K562 (cell line): ENCODE measurements around the gene RCSD1. TPM values are rescaled to one million over a fixed set of nuclear protein-coding genes. Genes with fewer than 3 reads are reported as not detected.
A peak's percentile ranks its signal among the peaks of the same experiment; 100 is the strongest.

ENCODE experiments used
- CEBPB ChIP-seq: fragments of 450-650 bp; IDR thresholded peaks from 2 replicates; pipeline ENCODE4 v1.6.1; 2016; ENCODE audit warnings: missing genetic modification characterization, missing compliant biosample characterization
- EHMT2 ChIP-seq: fragments of 450-650 bp; IDR thresholded peaks from 2 replicates; pipeline ENCODE4 v1.6.1; 2018; ENCODE audit warnings: antibody characterized with exemption
- EP400 ChIP-seq: fragments of 450-650 bp; IDR thresholded peaks from 2 replicates; pipeline ENCODE4 v1.6.1; 2017; ENCODE audit warnings: antibody characterized with exemption, mild to moderate bottlenecking, moderate library complexity
- ERF ChIP-seq: fragments of 450-650 bp; formaldehyde crosslinking; IDR thresholded peaks from 2 replicates; pipeline ENCODE4 v1.4.0; 2020; ENCODE audit warnings: mild to moderate bottlenecking, mixed read lengths
- FOXK2 ChIP-seq, 2 experiments: fragments of 450-650 bp; IDR thresholded peaks in 1 of 2; conservative IDR thresholded peaks in 1 of 2; 2 replicates each; pipeline ENCODE4 v1.6.1; 2016; ENCODE audit warnings: low read depth in 2 of 2, mild to moderate bottlenecking in 1 of 2
- FOXP4 ChIP-seq: sonication (generic); formaldehyde crosslinking; IDR thresholded peaks from 2 replicates; pipeline ENCODE4 v1.8.0; 2022; ENCODE audit warnings: mild to moderate bottlenecking, missing genetic modification reagents, borderline replicate concordance
- GMEB1 ChIP-seq: fragments of 250-450 bp; sonication (Bioruptor Pico); IDR thresholded peaks from 2 replicates; pipeline ENCODE4 v1.4.0; 2020; ENCODE audit warnings: mild to moderate bottlenecking
- HNRNPK ChIP-seq: fragments of 200-400 bp; formaldehyde crosslinking; IDR thresholded peaks from one replicate; pipeline ENCODE4 v1.6.1; 2018; ENCODE audit warnings: mild to moderate bottlenecking, low read depth, low read length; ENCODE audit not compliant: poor library complexity, severe bottlenecking
- IFI16 ChIP-seq: fragments of 250-450 bp; sonication (Bioruptor Pico); IDR thresholded peaks from 2 replicates; pipeline ENCODE4 v2.1.2; 2022; ENCODE audit warnings: mild to moderate bottlenecking, inconsistent platforms
- ILF3 ChIP-seq: fragments of 450-650 bp; IDR thresholded peaks from 2 replicates; pipeline ENCODE4 v1.6.1; 2018; ENCODE audit warnings: antibody characterized with exemption, mild to moderate bottlenecking, moderate library complexity, borderline replicate concordance
- KDM1A ChIP-seq, 2 experiments: fragments of 450-650 bp; IDR thresholded peaks; 2 replicates each; pipeline ENCODE4 v1.6.1; 2016; ENCODE audit warnings: mild to moderate bottlenecking in 2 of 2
- MLX ChIP-seq, 2 experiments: fragments of 450-650 bp in 1 of 2; sonication (generic) in 1 of 2; formaldehyde crosslinking; conservative IDR thresholded peaks; 2 replicates each; pipeline versions ENCODE4 v1.4.0 to v1.8.1; 2020 to 2022; ENCODE audit warnings: mild to moderate bottlenecking in 1 of 2, missing genetic modification reagents in 1 of 2
- NFATC3 ChIP-seq: fragments of 450-650 bp; IDR thresholded peaks from 2 replicates; pipeline ENCODE4 v1.6.1; 2017; ENCODE audit warnings: mild to moderate bottlenecking
- NFE2L1 ChIP-seq: fragments of 450-650 bp; IDR thresholded peaks from 2 replicates; pipeline ENCODE4 v1.6.1; 2016; ENCODE audit warnings: missing genetic modification characterization, low read depth, mild to moderate bottlenecking, missing compliant biosample characterization, moderate library complexity, borderline replicate concordance
- NRF1 ChIP-seq, 2 experiments: fragments of 450-650 bp; IDR thresholded peaks in 1 of 2; conservative IDR thresholded peaks in 1 of 2; 2 replicates each; pipeline ENCODE4 v1.6.1; 2014; ENCODE audit warnings: mild to moderate bottlenecking in 2 of 2
- POLR2AphosphoS2 ChIP-seq: IDR thresholded peaks from 2 replicates; pipeline ENCODE4 v1.6.1; 2012; ENCODE audit warnings: low read length, improper control_type of control experiment
- POLR2G ChIP-seq: fragments of 200-400 bp; formaldehyde crosslinking; IDR thresholded peaks from 2 replicates; pipeline ENCODE4 v1.6.1; 2017; ENCODE audit warnings: low read depth, mild to moderate bottlenecking, antibody characterized with exemption, low read length, moderate library complexity
- POLR3A ChIP-seq: IDR thresholded peaks from 2 replicates; pipeline ENCODE4 v1.6.1; 2011; ENCODE audit warnings: borderline replicate concordance, mild to moderate bottlenecking, moderate library complexity; ENCODE audit not compliant: insufficient read length, insufficient read depth; ENCODE audit errors: extremely low read depth
- PYGO2 ChIP-seq: fragments of 450-650 bp; IDR thresholded peaks from 2 replicates; pipeline ENCODE4 v1.6.1; 2016; ENCODE audit warnings: mild to moderate bottlenecking, missing genetic modification characterization, moderate library complexity, missing compliant biosample characterization
- RBM22 ChIP-seq: fragments of 200-400 bp; formaldehyde crosslinking; IDR thresholded peaks from 2 replicates; pipeline ENCODE4 v1.6.1; 2018; ENCODE audit warnings: low read length, low read depth; ENCODE audit not compliant: poor library complexity, severe bottlenecking
- SMARCE1 ChIP-seq: fragments of 450-650 bp; IDR thresholded peaks from 2 replicates; pipeline ENCODE4 v1.7.1; 2016; ENCODE audit warnings: mild to moderate bottlenecking
- TEAD2 ChIP-seq: fragments of 450-650 bp; IDR thresholded peaks from 2 replicates; pipeline ENCODE4 v1.6.1; 2016; ENCODE audit warnings: missing genetic modification characterization, control low read depth, missing compliant biosample characterization
- TFAM ChIP-seq: fragments of 250-450 bp; sonication (Bioruptor Pico); conservative IDR thresholded peaks from 2 replicates; pipeline ENCODE4 v1.5.0; 2021; ENCODE audit warnings: mild to moderate bottlenecking, moderate library complexity
- THRAP3 ChIP-seq: fragments of 450-650 bp; IDR thresholded peaks from 2 replicates; pipeline ENCODE4 v1.6.1; 2016; ENCODE audit warnings: mild to moderate bottlenecking, inconsistent platforms, borderline replicate concordance
- ZKSCAN3 ChIP-seq: fragments of 250-450 bp; sonication (Bioruptor Pico); IDR thresholded peaks from 2 replicates; pipeline ENCODE4 v1.4.0; 2020
- ZNF217 ChIP-seq: sonication (generic); formaldehyde crosslinking; IDR thresholded peaks from 2 replicates; pipeline ENCODE4 v1.8.0; 2022; ENCODE audit warnings: mild to moderate bottlenecking, missing genetic modification reagents
- polyA plus RNA-seq, 8 experiments: library from polyadenylated mRNA; depleted of rRNA in 4 of 8; stranded (reverse) in 5 of 8; unstranded in 3 of 8; fragments of >200 nt; fragmentation: Nextera tagmentation in 2 of 8; fragmentation: Illumina TruSeq in 1 of 8; extraction: Ambion mirVana in 2 of 8; extraction: Trizol in 1 of 8; gene quantifications; 2 replicates each; pipeline versions ENCODE4 v1.2.1 to v1.2.3, GENCODE V29; 2011 to 2014; ENCODE audit warnings: inconsistent platforms in 1 of 8, missing spikeins in 1 of 8
- total RNA-seq, 7 experiments: library from RNA; depleted of rRNA in 6 of 7; stranded (reverse); fragments of >200 nt in 6 of 7; fragmentation: Illumina TruSeq in 2 of 7; extraction: Trizol in 2 of 7; gene quantifications; 2 replicates each; pipeline versions ENCODE4 v1.2.1 to v1.2.3, GENCODE V29; 2011 to 2021; ENCODE audit warnings: low replicate concordance in 1 of 7

Gene RCSD1
- total and polyA plus RNA-seq, 9 of the 15 experiments (the other 6 are each of a cell fraction or from before 2014, with no cell fraction given) = 7.8 to 69.8 (median 45.3) TPM

GRCh38 chr1:167714439-167715156, 84.6 kb downstream of the RCSD1 start (continued):
- TF ChIP-seq POLR3A = peak; percentile 100
- TF ChIP-seq HNRNPK = no peak
- no peak for TF ChIP-seq PYGO2 (tag)
- TF ChIP-seq IFI16 = no peak
- peak; percentile 74 to 84; a peak in 2 of 4 replicates for TF ChIP-seq MLX (CRISPR knock-in tag; conservative IDR thresholded peaks at IDR 0.05)
- TF ChIP-seq NFE2L1 = no peak
- TF ChIP-seq CEBPB (tag) = no peak
- TF ChIP-seq KDM1A (IDR thresholded peaks at IDR 0.05) = peak in 1 of 2 experiments; percentile 56; a peak in 3 of 4 replicates
- TF ChIP-seq TEAD2 = no peak
- peak; percentile 79 for TF ChIP-seq ERF (CRISPR knock-in tag)
- TF ChIP-seq FOXK2 (conservative IDR thresholded peaks at IDR 0.05 in 1 of 2, IDR thresholded peaks at IDR 0.05 in 1 of 2; ENCODE audit: low read depth in 2 of 2) = peak; percentile 21 to 71; a peak in 2 of 4 replicates
- no peak for TF ChIP-seq EHMT2
- TF ChIP-seq GMEB1 (CRISPR knock-in tag) = peak; percentile 89
- TF ChIP-seq ILF3 = peak; percentile 8
- peak; percentile 60; the same call in 1 of the 2 replicates for TF ChIP-seq NFATC3
- no peak for TF ChIP-seq POLR2AphosphoS2
- TF ChIP-seq FOXP4 (CRISPR knock-in tag) = peak; percentile 77; the same call in 1 of the 2 replicates
- peak; percentile 93 for TF ChIP-seq RBM22
- TF ChIP-seq EP400 = peak; percentile 99
- TF ChIP-seq NRF1 (conservative IDR thresholded peaks at IDR 0.05 in 1 of 2, IDR thresholded peaks at IDR 0.05 in 1 of 2) = peak in 1 of 2 experiments; percentile 43
- peak; percentile 75 for TF ChIP-seq POLR2G
- TF ChIP-seq ZNF217 (CRISPR knock-in tag) = no peak
- no peak for TF ChIP-seq SMARCE1
- TF ChIP-seq THRAP3 = no peak
- no peak for TF ChIP-seq TFAM (CRISPR knock-in tag)
- TF ChIP-seq ZKSCAN3 (CRISPR knock-in tag) = no peak
